IMR-90 (cell line): ENCODE measurements around the gene TP73. TPM values are rescaled to one million over a fixed set of nuclear protein-coding genes. Genes with fewer than 3 reads are reported as not detected.

Experiments
- ATAC-seq: fragments of 200-7000 bp; cut with Tn5 transposase; 2 replicates; pipeline ENCODE4 v1.9.1; 2020; ENCODE audit warnings: low read depth, mild to moderate bottlenecking, moderate library complexity
- BruUV-seq: library from RNA; stranded (reverse); fragments of 400-500 nt; replicated peaks from 2 replicates; lab custom pipeline; 2021; lab: Mats Ljungman, UMichigan
- CTCF ChIA-PET: fragments of 300-600 bp; formaldehyde crosslinking; extraction: SDS; loops from one replicate; lab custom pipeline; 2021; ENCODE audit warnings: antibody characterized with exemption; lab: Yijun Ruan, JAX
- POLR2A ChIA-PET: fragments of 300-600 bp; sonication (Branson Sonifier 250); formaldehyde crosslinking; loops from one replicate; lab custom pipeline; 2022; ENCODE audit warnings: antibody characterized with exemption; ENCODE audit not compliant: unreplicated experiment; lab: Charles Lee
- DNase-seq: peaks from one replicate; pipeline ENCODE4 v3.0.0; 2013
- H2AFZ ChIP-seq: replicated peaks from 2 replicates; pipeline ENCODE3; 2013; ENCODE audit warnings: low read length, mild to moderate bottlenecking; ENCODE audit not compliant: poor library complexity
- H2AK5ac ChIP-seq: 2 replicates; pipeline ENCODE4 v1.6.1; 2013; ENCODE audit warnings: low read depth, low read length, inconsistent platforms
- H2AK9ac ChIP-seq: replicated peaks from 2 replicates; pipeline ENCODE3; 2013; ENCODE audit warnings: mild to moderate bottlenecking, low read depth, low read length, moderate library complexity; ENCODE audit not compliant: poor library complexity
- H2BK120ac ChIP-seq: 2 replicates; pipeline ENCODE4 v1.6.1; 2013; ENCODE audit warnings: low read depth, low read length, inconsistent platforms
- H2BK15ac ChIP-seq: 3 replicates; pipeline ENCODE4 v1.6.1; 2013; ENCODE audit warnings: low read depth, low read length, inconsistent platforms
- H2BK20ac ChIP-seq: 2 replicates; pipeline ENCODE4 v1.6.1; 2013; ENCODE audit warnings: low read depth, mild to moderate bottlenecking, inconsistent platforms, low read length, moderate library complexity
- H2BK5ac ChIP-seq: 2 replicates; pipeline ENCODE4 v1.6.1; 2013; ENCODE audit warnings: mild to moderate bottlenecking, low read depth, low read length, inconsistent platforms; ENCODE audit not compliant: poor library complexity, severe bottlenecking
- H3K14ac ChIP-seq: replicated peaks from 2 replicates; pipeline ENCODE4 v1.6.1; 2013; ENCODE audit warnings: low read depth, low read length, inconsistent platforms
- H3K18ac ChIP-seq: 2 replicates; pipeline ENCODE4 v1.6.1; 2013; ENCODE audit warnings: low read depth, low read length, control low read depth
- H3K23ac ChIP-seq: 2 replicates; pipeline ENCODE4 v1.6.1; 2013; ENCODE audit warnings: low read depth, low read length, inconsistent platforms
- H3K27ac ChIP-seq: 2 replicates; pipeline ENCODE4 v1.5.1; 2013; ENCODE audit warnings: mild to moderate bottlenecking, control low read depth, low read length; ENCODE audit not compliant: insufficient read depth
- H3K27me3 ChIP-seq: 2 replicates; pipeline ENCODE4 v1.6.1; 2013; ENCODE audit warnings: low read length; ENCODE audit not compliant: control insufficient read depth, insufficient read depth
- H3K36me3 ChIP-seq: 2 replicates; pipeline ENCODE4 v1.6.1; 2013; ENCODE audit warnings: low read length, mixed read lengths; ENCODE audit not compliant: control insufficient read depth, insufficient read depth
- H3K4ac ChIP-seq: 2 replicates; pipeline ENCODE4 v1.6.1; 2013; ENCODE audit warnings: low read depth, low read length, inconsistent platforms
- H3K4me1 ChIP-seq: 2 replicates; pipeline ENCODE4 v1.6.1; 2013; ENCODE audit warnings: low read length, mixed read lengths; ENCODE audit not compliant: control insufficient read depth, insufficient read depth
- H3K4me2 ChIP-seq: 2 replicates; pipeline ENCODE4 v1.6.1; 2013; ENCODE audit warnings: low read depth, mild to moderate bottlenecking, control low read depth, low read length, moderate library complexity
- H3K4me3 ChIP-seq: 2 replicates; pipeline ENCODE4 v1.5.1; 2013; ENCODE audit warnings: low read depth, mild to moderate bottlenecking, control low read depth, low read length, moderate library complexity; ENCODE audit not compliant: insufficient read depth
- H3K56ac ChIP-seq: 2 replicates; pipeline ENCODE4 v1.6.1; 2013; ENCODE audit warnings: low read length, inconsistent platforms; ENCODE audit not compliant: insufficient read depth; ENCODE audit errors: extremely low read depth
- H3K79me1 ChIP-seq, 2 experiments: 2 replicates each; pipeline ENCODE4 v1.6.1; 2013; ENCODE audit warnings: low read length in 2 of 2, inconsistent platforms in 1 of 2, low read depth in 1 of 2
- H3K9ac ChIP-seq: 2 replicates; pipeline ENCODE4 v1.6.1; 2013; ENCODE audit warnings: low read depth, low read length, control low read depth
- H3K9me1 ChIP-seq: 2 replicates; pipeline ENCODE4 v1.6.1; 2013; ENCODE audit warnings: low read length, inconsistent platforms; ENCODE audit not compliant: insufficient read depth
- H3K9me3 ChIP-seq: 2 replicates; pipeline ENCODE4 v1.6.1; 2013; ENCODE audit warnings: low read length; ENCODE audit not compliant: control insufficient read depth, insufficient read depth
- H4K20me1 ChIP-seq: 2 replicates; pipeline ENCODE4 v1.6.1; 2013; ENCODE audit warnings: low read length, inconsistent platforms; ENCODE audit not compliant: insufficient read depth
- H4K5ac ChIP-seq: 2 replicates; pipeline ENCODE4 v1.6.1; 2013; ENCODE audit warnings: mild to moderate bottlenecking, low read depth, low read length, control low read depth
- H4K8ac ChIP-seq, 2 experiments: 2 replicates each; pipeline ENCODE4 v1.6.1; 2013; ENCODE audit warnings: low read depth in 2 of 2, low read length in 2 of 2, control low read depth in 1 of 2, inconsistent platforms in 1 of 2
- H4K91ac ChIP-seq: 2 replicates; pipeline ENCODE4 v1.6.1; 2013; ENCODE audit warnings: low read depth, low read length, inconsistent platforms; ENCODE audit not compliant: insufficient read depth
- BHLHE40 ChIP-seq: fragments of 150-350 bp; IDR thresholded peaks from 2 replicates; pipeline ENCODE4 v1.6.1; 2016; ENCODE audit warnings: mild to moderate bottlenecking, low read depth, low read length
- CEBPB ChIP-seq: IDR thresholded peaks from 2 replicates; pipeline ENCODE4 v1.6.1; 2012; ENCODE audit warnings: low read depth, low read length, improper control_type of control experiment
- CHD1 ChIP-seq: IDR thresholded peaks from 2 replicates; pipeline ENCODE4 v1.6.1; 2012; ENCODE audit warnings: low read depth, low read length, improper control_type of control experiment
- FOS ChIP-seq: fragments of 150-350 bp; IDR thresholded peaks from 2 replicates; pipeline ENCODE4 v1.6.1; 2016; ENCODE audit warnings: low read depth, low read length
- MAFK ChIP-seq: IDR thresholded peaks from 2 replicates; pipeline ENCODE4 v1.6.1; 2012; ENCODE audit warnings: low read depth, low read length, improper control_type of control experiment
- MAZ ChIP-seq: IDR thresholded peaks from 2 replicates; pipeline ENCODE4 v1.6.1; 2012; ENCODE audit warnings: low read depth, mild to moderate bottlenecking, low read length, improper control_type of control experiment, moderate library complexity, borderline replicate concordance
- MXI1 ChIP-seq: IDR thresholded peaks from 2 replicates; pipeline ENCODE4 v1.6.1; 2012; ENCODE audit warnings: low read depth, mild to moderate bottlenecking, low read length, moderate library complexity, borderline replicate concordance
- NFE2L2 ChIP-seq: fragments of 150-350 bp; IDR thresholded peaks from 2 replicates; pipeline ENCODE4 v1.6.1; 2016; ENCODE audit warnings: low read depth, mild to moderate bottlenecking, low read length
- POLR2A ChIP-seq: IDR thresholded peaks from 2 replicates; pipeline ENCODE4 v1.6.1; 2012; ENCODE audit warnings: mild to moderate bottlenecking, low read depth, low read length
- RAD21 ChIP-seq: IDR thresholded peaks from 2 replicates; pipeline ENCODE4 v1.6.1; 2012; ENCODE audit warnings: low read length, improper control_type of control experiment
- RCOR1 ChIP-seq: IDR thresholded peaks from 2 replicates; pipeline ENCODE4 v1.6.1; 2012; ENCODE audit warnings: mild to moderate bottlenecking, low read length, improper control_type of control experiment; ENCODE audit not compliant: insufficient replicate concordance
- RFX5 ChIP-seq: IDR thresholded peaks from 2 replicates; pipeline ENCODE4 v1.8.0; 2012; ENCODE audit warnings: low read depth, mild to moderate bottlenecking, low read length, moderate library complexity
- SMC3 ChIP-seq: fragments of 150-350 bp; IDR thresholded peaks from 2 replicates; pipeline ENCODE4 v1.6.1; 2016; ENCODE audit warnings: low read depth, mild to moderate bottlenecking, antibody characterized with exemption, low read length, moderate library complexity
- WGBS, 2 experiments: methylation state at CpG; one replicate each; pipeline versions ENCODE4 v1.1.5 to v1.1.7; 2013; ENCODE audit warnings: missing lambda C conversion rate in 2 of 2; ENCODE audit not compliant: insufficient read length in 1 of 2; ENCODE audit errors: extremely low coverage in 2 of 2; 5-methylcytosine and 5-hydroxymethylcytosine counted together
- dilution Hi-C: fragments of 300-500 bp; cut with HindIII; formaldehyde crosslinking; loops from one replicate; pipeline ENCODE4 v1.14.3; 2018; ENCODE audit warnings: low sequenced_read_pairs; ENCODE audit not compliant: unreplicated experiment
- in situ Hi-C: fragments of 300-500 bp; cut with MboI; formaldehyde crosslinking; loops from 3 replicates; pipeline ENCODE4 v1.14.3; 2019; ENCODE audit warnings: low sequenced_read_pairs, inconsistent platforms, mixed read lengths
- intact Hi-C: fragments of 100-400 bp; cut with micrococcal nuclease; formaldehyde crosslinking; loops from 2 replicates; pipeline ENCODE4 v1.10.0; 2022
- polyA plus RNA-seq, 3 experiments: library from polyadenylated mRNA; depleted of rRNA; stranded (reverse); fragments of >200 nt; gene quantifications; 2 replicates each; pipeline ENCODE4 v1.2.3, GENCODE V29; 2012; ENCODE audit warnings: low replicate concordance in 1 of 3
- total RNA-seq: library from RNA; depleted of rRNA; stranded (reverse); fragments of >200 nt; gene quantifications from 2 replicates; pipeline ENCODE4 v1.2.3, GENCODE V29; 2012
- TF ChIP-seq, protein P1 (sequence below): fragments of 150-350 bp; IDR thresholded peaks from 2 replicates; pipeline ENCODE4 v1.6.1; 2016; ENCODE audit warnings: low read depth, mild to moderate bottlenecking, low read length, moderate library complexity, borderline replicate concordance
- TF ChIP-seq, protein P2 (sequence below): fragments of 150-350 bp; IDR thresholded peaks from 2 replicates; pipeline ENCODE4 v1.6.1; 2017; ENCODE audit warnings: mild to moderate bottlenecking, antibody characterized with exemption, low read length, low read depth
- TF ChIP-seq, protein P3 (sequence below): conservative IDR thresholded peaks from 2 replicates; pipeline ENCODE4 v1.5.1; 2012; ENCODE audit warnings: mild to moderate bottlenecking, low read depth, low read length, improper control_type of control experiment

Gene TP73
- total and polyA plus RNA-seq, 2 of the 4 experiments (the other 2 are of a cell fraction), result not detected

DNA sequence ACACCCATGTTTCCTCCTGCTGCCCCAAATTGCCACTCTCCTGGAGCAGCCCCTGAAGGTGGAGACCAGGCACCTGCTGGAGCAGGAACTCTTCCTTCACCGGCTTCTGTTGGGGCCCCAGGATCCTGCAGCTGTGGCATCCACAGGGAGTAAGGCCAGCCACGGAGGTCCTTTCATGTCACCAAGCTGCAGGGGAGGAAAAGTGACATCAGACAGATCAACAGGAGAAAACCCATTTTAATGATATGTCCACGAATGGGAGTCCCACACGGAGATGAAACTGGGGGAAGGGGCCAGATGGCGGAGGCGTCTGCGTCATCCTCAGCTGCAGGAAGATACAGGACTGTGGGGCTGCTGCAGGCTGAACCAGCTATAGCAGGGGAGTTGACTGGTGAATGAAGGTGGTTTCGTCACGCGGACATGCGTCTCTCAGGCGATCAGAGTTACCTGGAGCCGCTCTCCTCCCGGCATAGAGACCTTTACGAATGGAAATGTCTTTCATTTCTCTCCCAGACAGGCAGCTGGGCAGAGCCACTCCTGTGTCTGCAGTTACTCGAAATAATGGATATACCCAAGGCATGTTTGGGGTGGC, 9.9 kb downstream of the TP73 start:
- no peak overlapping the region for H3K56ac ChIP-seq
- H3K23ac ChIP-seq, result no peak overlapping the region
- H3K4ac ChIP-seq, result no peak overlapping the region
- H2BK15ac ChIP-seq, result no peak overlapping the region
- H3K4me2 ChIP-seq, result no peak overlapping the region
- POLR2A ChIA-PET, result no interaction called here
- H4K8ac ChIP-seq, result no peak overlapping the region
- H3K79me1 ChIP-seq, result no peaks in the 10 kb centered on the region
- no peak overlapping the region for H3K27ac ChIP-seq
- no peak overlapping the region for H2BK120ac ChIP-seq
- intact Hi-C loops, result no loop called here
- no peak overlapping the region for H2AK5ac ChIP-seq
- H2BK5ac ChIP-seq, result no peak overlapping the region
- H4K5ac ChIP-seq, result no peak overlapping the region
- no peak overlapping the region for H3K14ac ChIP-seq
- no peak overlapping the region for H2AFZ ChIP-seq
- no peak overlapping the region for H2BK20ac ChIP-seq
- H4K20me1 ChIP-seq, result no peaks in the 10 kb centered on the region
- no peak for DNase-seq
- no peaks in the 10 kb centered on the region for H3K9me1 ChIP-seq
- H3K4me3 ChIP-seq, result no peak overlapping the region
- no peak overlapping the region for H3K9ac ChIP-seq
- CTCF ChIA-PET, result interaction anchor here (0.6 kb wide), 1 partner anchor 1662 kb away, joined by 4 read pairs; no protein-coding TSS in a partner anchor
- no TSS peak for BruUV-seq
- H3K18ac ChIP-seq, result no peak overlapping the region
- ATAC-seq, result no peak
- no peaks in the 10 kb centered on the region for H3K9me3 ChIP-seq
- in situ Hi-C loops, result no loop called here
- H3K27me3 ChIP-seq, result peaks cover 26% of the 10 kb centered on the region
- H2AK9ac ChIP-seq, result no peak overlapping the region
- H4K91ac ChIP-seq, result no peak overlapping the region
- dilution Hi-C loops, result no loop called here
- no peaks in the 10 kb centered on the region for H3K36me3 ChIP-seq
- WGBS, 2 experiments, result 90% methylated on average over 2 of the region's 16 CpGs; no CpG with 5 or more reads in 1 of the 2 experiments
- TF ChIP-seq FOS (no peak), CEBPB (no peak), NFE2L2 (no peak), MXI1 (no peak), SMC3 (no peak), BHLHE40 (no peak), MAZ (no peak), MAFK (no peak), CHD1 (no peak), RCOR1 (no peak), POLR2A (no peak), RAD21 (no peak), RFX5 (no peak)
- TF ChIP-seq, protein P1, sequence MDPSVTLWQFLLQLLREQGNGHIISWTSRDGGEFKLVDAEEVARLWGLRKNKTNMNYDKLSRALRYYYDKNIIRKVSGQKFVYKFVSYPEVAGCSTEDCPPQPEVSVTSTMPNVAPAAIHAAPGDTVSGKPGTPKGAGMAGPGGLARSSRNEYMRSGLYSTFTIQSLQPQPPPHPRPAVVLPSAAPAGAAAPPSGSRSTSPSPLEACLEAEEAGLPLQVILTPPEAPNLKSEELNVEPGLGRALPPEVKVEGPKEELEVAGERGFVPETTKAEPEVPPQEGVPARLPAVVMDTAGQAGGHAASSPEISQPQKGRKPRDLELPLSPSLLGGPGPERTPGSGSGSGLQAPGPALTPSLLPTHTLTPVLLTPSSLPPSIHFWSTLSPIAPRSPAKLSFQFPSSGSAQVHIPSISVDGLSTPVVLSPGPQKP, result no peak
- TF ChIP-seq, protein P2, sequence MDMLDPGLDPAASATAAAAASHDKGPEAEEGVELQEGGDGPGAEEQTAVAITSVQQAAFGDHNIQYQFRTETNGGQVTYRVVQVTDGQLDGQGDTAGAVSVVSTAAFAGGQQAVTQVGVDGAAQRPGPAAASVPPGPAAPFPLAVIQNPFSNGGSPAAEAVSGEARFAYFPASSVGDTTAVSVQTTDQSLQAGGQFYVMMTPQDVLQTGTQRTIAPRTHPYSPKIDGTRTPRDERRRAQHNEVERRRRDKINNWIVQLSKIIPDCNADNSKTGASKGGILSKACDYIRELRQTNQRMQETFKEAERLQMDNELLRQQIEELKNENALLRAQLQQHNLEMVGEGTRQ, result no peak
- TF ChIP-seq, protein P3, sequence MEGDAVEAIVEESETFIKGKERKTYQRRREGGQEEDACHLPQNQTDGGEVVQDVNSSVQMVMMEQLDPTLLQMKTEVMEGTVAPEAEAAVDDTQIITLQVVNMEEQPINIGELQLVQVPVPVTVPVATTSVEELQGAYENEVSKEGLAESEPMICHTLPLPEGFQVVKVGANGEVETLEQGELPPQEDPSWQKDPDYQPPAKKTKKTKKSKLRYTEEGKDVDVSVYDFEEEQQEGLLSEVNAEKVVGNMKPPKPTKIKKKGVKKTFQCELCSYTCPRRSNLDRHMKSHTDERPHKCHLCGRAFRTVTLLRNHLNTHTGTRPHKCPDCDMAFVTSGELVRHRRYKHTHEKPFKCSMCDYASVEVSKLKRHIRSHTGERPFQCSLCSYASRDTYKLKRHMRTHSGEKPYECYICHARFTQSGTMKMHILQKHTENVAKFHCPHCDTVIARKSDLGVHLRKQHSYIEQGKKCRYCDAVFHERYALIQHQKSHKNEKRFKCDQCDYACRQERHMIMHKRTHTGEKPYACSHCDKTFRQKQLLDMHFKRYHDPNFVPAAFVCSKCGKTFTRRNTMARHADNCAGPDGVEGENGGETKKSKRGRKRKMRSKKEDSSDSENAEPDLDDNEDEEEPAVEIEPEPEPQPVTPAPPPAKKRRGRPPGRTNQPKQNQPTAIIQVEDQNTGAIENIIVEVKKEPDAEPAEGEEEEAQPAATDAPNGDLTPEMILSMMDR, result no peak
- H3K4me1 ChIP-seq, result no peaks in the 10 kb centered on the region
